GM12878 (cell line): ENCODE measurements around the gene ESPNL. TPM values are rescaled to one million over a fixed set of nuclear protein-coding genes. Genes with fewer than 3 reads are reported as not detected.

ENCODE experiments used
- ATAC-seq: fragments of 200-7000 bp; cut with Tn5 transposase; 3 replicates; pipeline ENCODE4 v1.9.1; 2020; ENCODE audit warnings: mild to moderate bottlenecking, moderate library complexity
- BruUV-seq: library from RNA; stranded (reverse); fragments of 400-500 nt; replicated peaks from 2 replicates; lab custom pipeline; 2021; lab: Mats Ljungman, UMichigan
- CTCF ChIA-PET: fragments of 300-600 bp; sonication (Branson Sonifier 250); formaldehyde crosslinking; extraction: SDS; loops from one replicate; lab custom pipeline; 2021; ENCODE audit warnings: inconsistent platforms; lab: Yijun Ruan, JAX
- POLR2A ChIA-PET: fragments of 350-600 bp; formaldehyde crosslinking; extraction: SDS; loops from one replicate; lab custom pipeline; 2021; ENCODE audit warnings: inconsistent platforms; lab: Charles Lee
- RAD21 ChIA-PET: fragments of 300-600 bp; sonication (Branson Sonifier 250); formaldehyde crosslinking; loops from one replicate; lab custom pipeline; 2023; ENCODE audit warnings: antibody characterized with exemption; ENCODE audit not compliant: unreplicated experiment; lab: Charles Lee
- SMC1A ChIA-PET: fragments of 300-600 bp; sonication (Branson Sonifier 250); formaldehyde crosslinking; loops from one replicate; lab custom pipeline; 2023; ENCODE audit not compliant: unreplicated experiment, uncharacterized antibody; lab: Charles Lee
- DNase-seq: peaks from one replicate; pipeline ENCODE4 v3.0.0-alpha.2; 2011; ENCODE audit warnings: low read depth, low spot score
- FAIRE-seq: peaks from 3 replicates; lab custom pipeline; 2011; peaks lifted over from hg19 to GRCh38; lab: Jason Lieb, UNC
- H2AFZ ChIP-seq: 2 replicates; pipeline ENCODE4 v1.6.0; 2011; ENCODE audit warnings: low read depth, low read length, control low read depth; ENCODE audit not compliant: control insufficient read depth
- H3K27ac ChIP-seq: 2 replicates; pipeline ENCODE4 v1.5.1; 2011; ENCODE audit warnings: control low read depth; ENCODE audit not compliant: control insufficient read depth, insufficient read depth
- H3K27me3 ChIP-seq, 2 experiments: replicated peaks in 1 of 2; 2 replicates each; pipeline versions ENCODE4 v1.6.0 to v1.6.1; 2011; ENCODE audit warnings: low read length in 1 of 2; ENCODE audit not compliant: control insufficient read depth in 2 of 2, insufficient read depth in 2 of 2
- H3K36me3 ChIP-seq, 2 experiments: 2 replicates each; pipeline ENCODE4 v1.5.1; 2011; ENCODE audit warnings: low read length in 1 of 2; ENCODE audit not compliant: control insufficient read depth in 2 of 2, insufficient read depth in 2 of 2
- H3K4me1 ChIP-seq: 2 replicates; pipeline ENCODE4 v1.6.1; 2011; ENCODE audit warnings: mild to moderate bottlenecking, low read length, moderate library complexity, mixed read lengths; ENCODE audit not compliant: control insufficient read depth, insufficient read depth
- H3K4me2 ChIP-seq: 2 replicates; pipeline ENCODE4 v1.6.0; 2011; ENCODE audit warnings: control low read depth; ENCODE audit not compliant: control insufficient read depth, insufficient read depth
- H3K4me3 ChIP-seq: fragments of 200-600 bp; sonication (generic); 2 replicates; pipeline ENCODE4 v1.5.1; 2016
- H3K79me2 ChIP-seq: 2 replicates; pipeline ENCODE4 v1.6.0; 2011; ENCODE audit warnings: low read length; ENCODE audit not compliant: control insufficient read depth, insufficient read depth
- H3K9ac ChIP-seq: 2 replicates; pipeline ENCODE4 v1.8.0; 2011; ENCODE audit warnings: low read length, control low read depth, mixed read lengths; ENCODE audit not compliant: control insufficient read depth, insufficient read depth
- H3K9me3 ChIP-seq: replicated peaks from 3 replicates; pipeline ENCODE4 v1.5.1; 2011; ENCODE audit warnings: mild to moderate bottlenecking, low read length; ENCODE audit not compliant: control insufficient read depth, insufficient read depth
- H4K20me1 ChIP-seq: 2 replicates; pipeline ENCODE4 v1.6.0; 2011; ENCODE audit not compliant: control insufficient read depth, insufficient read depth
- SIN3A ChIP-seq: IDR thresholded peaks from 2 replicates; pipeline ENCODE4 v1.6.1; 2012; ENCODE audit warnings: low read depth, low read length, improper control_type of control experiment
- SMAD1 ChIP-seq: fragments of 450-650 bp; IDR thresholded peaks from 2 replicates; pipeline ENCODE4 v1.6.1; 2018; ENCODE audit warnings: mild to moderate bottlenecking, low read depth; ENCODE audit not compliant: partially characterized antibody
- TARDBP ChIP-seq: IDR thresholded peaks from 2 replicates; pipeline ENCODE4 v1.6.1; 2016; ENCODE audit warnings: borderline replicate concordance
- WGBS: methylation state at CpG from one replicate; pipeline ENCODE4 v1.1.6; 2016; ENCODE audit warnings: low lambda C conversion rate; ENCODE audit not compliant: insufficient replicate concordance, insufficient coverage; ENCODE audit errors: missing lambda C conversion rate; 5-methylcytosine and 5-hydroxymethylcytosine counted together
- in situ Hi-C: fragments of 300-500 bp; cut with MboI; formaldehyde crosslinking; loops from 9 replicates; pipeline ENCODE4 v1.14.3; 2018; ENCODE audit warnings: mixed read lengths
- intact Hi-C: fragments of 100-400 bp; cut with micrococcal nuclease; formaldehyde crosslinking; loops from one replicate; pipeline ENCODE4 v1.14.2; 2022; ENCODE audit not compliant: unreplicated experiment
- polyA plus RNA-seq, 11 experiments: library from polyadenylated mRNA; depleted of rRNA in 4 of 11; unstranded in 6 of 11; stranded (reverse) in 5 of 11; fragments of >200 nt; fragmentation: Nextera tagmentation in 4 of 11; fragmentation: Illumina TruSeq in 1 of 11; extraction: Ambion mirVana in 4 of 11; extraction: Trizol in 1 of 11; gene quantifications; 1 replicate in 1 of 11; 2 replicates in 10 of 11; pipeline versions ENCODE4 v1.2.1 to v1.2.3, GENCODE V29; 2011 to 2016; ENCODE audit warnings: inconsistent platforms in 2 of 11, missing spikeins in 2 of 11, low read depth in 1 of 11
- total RNA-seq, 4 experiments: library from RNA; depleted of rRNA in 3 of 4; stranded (reverse); fragments of >200 nt in 3 of 4; fragmentation: Illumina TruSeq in 1 of 4; extraction: Trizol in 1 of 4; gene quantifications; 2 replicates each; pipeline versions ENCODE4 v1.2.1 to v1.2.3, GENCODE V29; 2013 to 2021
- TF ChIP-seq, protein P1 (sequence below): IDR thresholded peaks from 2 replicates; pipeline ENCODE4 v1.6.1; 2011; ENCODE audit warnings: low read depth, low read length, improper control_type of control experiment, borderline replicate concordance
- TF ChIP-seq, protein P2 (sequence below): IDR thresholded peaks from 2 replicates; pipeline ENCODE4 v1.6.1; 2011; ENCODE audit warnings: borderline replicate concordance, low read depth, mild to moderate bottlenecking, moderate library complexity, mixed read lengths, low read length; ENCODE audit not compliant: insufficient read depth; ENCODE audit errors: extremely low read length
- TF ChIP-seq, protein P3 (sequence below): fragments of 450-650 bp; IDR thresholded peaks from 2 replicates; pipeline ENCODE4 v1.6.1; 2017; ENCODE audit warnings: mild to moderate bottlenecking, low read depth, inconsistent platforms; ENCODE audit not compliant: poor library complexity, severe bottlenecking
- TF ChIP-seq, protein P4 (sequence below): fragments of 450-650 bp; formaldehyde crosslinking; IDR thresholded peaks from 2 replicates; pipeline ENCODE4 v1.4.0; 2020; ENCODE audit warnings: mild to moderate bottlenecking, moderate library complexity

The ESPNL gene
- total and polyA plus RNA-seq, 10 of the 15 experiments (the other 5 are each of a cell fraction or from before 2014, with no cell fraction given) = 0.05 to 0.94 (median 0.36) TPM; not detected in 3

DNA sequence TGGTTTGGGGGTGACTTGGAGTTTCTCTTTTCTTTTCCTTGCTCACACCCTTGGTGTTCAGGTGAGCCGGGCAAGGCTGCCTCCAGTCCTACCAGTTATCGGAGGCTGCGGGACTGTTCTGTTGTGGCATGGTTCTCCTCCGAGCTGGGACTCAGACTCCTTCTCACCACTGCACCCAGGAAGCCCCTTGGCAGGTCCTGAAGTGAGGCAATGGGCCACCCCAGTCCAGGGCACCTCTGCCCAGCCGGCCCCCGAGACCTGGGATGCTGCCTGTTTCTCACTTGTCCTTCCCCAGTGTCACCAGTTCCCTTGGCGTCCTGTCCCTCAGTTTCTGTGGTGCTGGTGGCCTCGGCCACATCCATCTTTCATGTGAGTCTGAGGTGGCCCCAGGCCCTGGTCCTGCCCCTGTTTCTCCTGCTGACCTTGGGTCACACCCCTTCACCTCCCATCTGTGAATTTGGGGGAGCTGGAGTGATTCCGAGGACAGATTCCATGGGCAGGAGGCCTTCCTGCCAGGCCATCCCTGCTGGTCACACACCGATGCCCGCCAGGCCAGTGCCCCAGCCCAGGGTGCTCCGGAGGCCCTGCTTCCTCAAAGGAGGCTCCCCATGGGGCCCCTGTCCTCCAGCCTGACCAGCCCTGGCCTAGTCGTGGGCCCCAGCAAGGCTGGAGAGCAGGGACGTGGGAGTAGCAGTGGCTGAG, 31.8 kb downstream of the ESPNL start:
- BruUV-seq = no TSS peak
- Histone ChIP-seq H3K4me1 (no peaks in the 10 kb centered on the region), H3K4me2 (no peak overlapping the region), H3K36me3 (no peaks in the 10 kb centered on the region), H3K27me3 (no peaks in the 10 kb centered on the region), H4K20me1 (no peaks in the 10 kb centered on the region), H3K4me3 (no peak overlapping the region), H2AFZ (no peak overlapping the region), H3K9ac (no peak overlapping the region), H3K27ac (no peak overlapping the region), H3K79me2 (no peaks in the 10 kb centered on the region), H3K9me3 (no peaks in the 10 kb centered on the region)
- FAIRE-seq = no peak
- intact Hi-C loops (no loop called here), in situ Hi-C loops (no loop called here)
- RAD21 ChIA-PET = no interaction called here
- no peak for ATAC-seq
- TF ChIP-seq, protein P1, sequence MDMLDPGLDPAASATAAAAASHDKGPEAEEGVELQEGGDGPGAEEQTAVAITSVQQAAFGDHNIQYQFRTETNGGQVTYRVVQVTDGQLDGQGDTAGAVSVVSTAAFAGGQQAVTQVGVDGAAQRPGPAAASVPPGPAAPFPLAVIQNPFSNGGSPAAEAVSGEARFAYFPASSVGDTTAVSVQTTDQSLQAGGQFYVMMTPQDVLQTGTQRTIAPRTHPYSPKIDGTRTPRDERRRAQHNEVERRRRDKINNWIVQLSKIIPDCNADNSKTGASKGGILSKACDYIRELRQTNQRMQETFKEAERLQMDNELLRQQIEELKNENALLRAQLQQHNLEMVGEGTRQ = no peak
- TF ChIP-seq, protein P2, sequence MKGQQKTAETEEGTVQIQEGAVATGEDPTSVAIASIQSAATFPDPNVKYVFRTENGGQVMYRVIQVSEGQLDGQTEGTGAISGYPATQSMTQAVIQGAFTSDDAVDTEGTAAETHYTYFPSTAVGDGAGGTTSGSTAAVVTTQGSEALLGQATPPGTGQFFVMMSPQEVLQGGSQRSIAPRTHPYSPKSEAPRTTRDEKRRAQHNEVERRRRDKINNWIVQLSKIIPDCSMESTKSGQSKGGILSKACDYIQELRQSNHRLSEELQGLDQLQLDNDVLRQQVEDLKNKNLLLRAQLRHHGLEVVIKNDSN = no peak
- no peak for TF ChIP-seq TARDBP
- TF ChIP-seq, protein P3, sequence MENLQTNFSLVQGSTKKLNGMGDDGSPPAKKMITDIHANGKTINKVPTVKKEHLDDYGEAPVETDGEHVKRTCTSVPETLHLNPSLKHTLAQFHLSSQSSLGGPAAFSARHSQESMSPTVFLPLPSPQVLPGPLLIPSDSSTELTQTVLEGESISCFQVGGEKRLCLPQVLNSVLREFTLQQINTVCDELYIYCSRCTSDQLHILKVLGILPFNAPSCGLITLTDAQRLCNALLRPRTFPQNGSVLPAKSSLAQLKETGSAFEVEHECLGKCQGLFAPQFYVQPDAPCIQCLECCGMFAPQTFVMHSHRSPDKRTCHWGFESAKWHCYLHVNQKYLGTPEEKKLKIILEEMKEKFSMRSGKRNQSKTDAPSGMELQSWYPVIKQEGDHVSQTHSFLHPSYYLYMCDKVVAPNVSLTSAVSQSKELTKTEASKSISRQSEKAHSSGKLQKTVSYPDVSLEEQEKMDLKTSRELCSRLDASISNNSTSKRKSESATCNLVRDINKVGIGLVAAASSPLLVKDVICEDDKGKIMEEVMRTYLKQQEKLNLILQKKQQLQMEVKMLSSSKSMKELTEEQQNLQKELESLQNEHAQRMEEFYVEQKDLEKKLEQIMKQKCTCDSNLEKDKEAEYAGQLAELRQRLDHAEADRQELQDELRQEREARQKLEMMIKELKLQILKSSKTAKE = no peak
- no peak for TF ChIP-seq SIN3A
- TF ChIP-seq, protein P4, sequence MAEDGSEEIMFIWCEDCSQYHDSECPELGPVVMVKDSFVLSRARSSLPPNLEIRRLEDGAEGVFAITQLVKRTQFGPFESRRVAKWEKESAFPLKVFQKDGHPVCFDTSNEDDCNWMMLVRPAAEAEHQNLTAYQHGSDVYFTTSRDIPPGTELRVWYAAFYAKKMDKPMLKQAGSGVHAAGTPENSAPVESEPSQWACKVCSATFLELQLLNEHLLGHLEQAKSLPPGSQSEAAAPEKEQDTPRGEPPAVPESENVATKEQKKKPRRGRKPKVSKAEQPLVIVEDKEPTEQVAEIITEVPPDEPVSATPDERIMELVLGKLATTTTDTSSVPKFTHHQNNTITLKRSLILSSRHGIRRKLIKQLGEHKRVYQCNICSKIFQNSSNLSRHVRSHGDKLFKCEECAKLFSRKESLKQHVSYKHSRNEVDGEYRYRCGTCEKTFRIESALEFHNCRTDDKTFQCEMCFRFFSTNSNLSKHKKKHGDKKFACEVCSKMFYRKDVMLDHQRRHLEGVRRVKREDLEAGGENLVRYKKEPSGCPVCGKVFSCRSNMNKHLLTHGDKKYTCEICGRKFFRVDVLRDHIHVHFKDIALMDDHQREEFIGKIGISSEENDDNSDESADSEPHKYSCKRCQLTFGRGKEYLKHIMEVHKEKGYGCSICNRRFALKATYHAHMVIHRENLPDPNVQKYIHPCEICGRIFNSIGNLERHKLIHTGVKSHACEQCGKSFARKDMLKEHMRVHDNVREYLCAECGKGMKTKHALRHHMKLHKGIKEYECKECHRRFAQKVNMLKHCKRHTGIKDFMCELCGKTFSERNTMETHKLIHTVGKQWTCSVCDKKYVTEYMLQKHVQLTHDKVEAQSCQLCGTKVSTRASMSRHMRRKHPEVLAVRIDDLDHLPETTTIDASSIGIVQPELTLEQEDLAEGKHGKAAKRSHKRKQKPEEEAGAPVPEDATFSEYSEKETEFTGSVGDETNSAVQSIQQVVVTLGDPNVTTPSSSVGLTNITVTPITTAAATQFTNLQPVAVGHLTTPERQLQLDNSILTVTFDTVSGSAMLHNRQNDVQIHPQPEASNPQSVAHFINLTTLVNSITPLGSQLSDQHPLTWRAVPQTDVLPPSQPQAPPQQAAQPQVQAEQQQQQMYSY (CRISPR knock-in tag) = no peak
- TF ChIP-seq SMAD1 = no peak
- no peak for DNase-seq
- CTCF ChIA-PET = interaction anchor here (0.8 kb wide), 1 partner anchor 155 kb away, joined by 3 read pairs; no protein-coding TSS in a partner anchor
- 37% methylated on average over 14 of the region's 14 CpGs for whole genome bisulfite sequencing
- POLR2A ChIA-PET = no interaction called here
- SMC1A ChIA-PET = no interaction called here
